Liver (tissue), 9 donors: ENCODE measurements around the gene LGALS7. TPM values are rescaled to one million over a fixed set of nuclear protein-coding genes. Genes with fewer than 3 reads are reported as not detected.

Experiments used
- DNase-seq: peaks from one replicate; pipeline ENCODE4 v3.0.0-alpha.2; 2017; ENCODE audit warnings: low spot score
- H3K27ac ChIP-seq, 2 donors: one replicate each; pipeline ENCODE4 v1.7.0; 2013; ENCODE audit warnings: inconsistent platforms in 2 of 2, low read length in 2 of 2, control low read depth in 1 of 2, low read depth in 1 of 2, mild to moderate bottlenecking in 1 of 2
- H3K27me3 ChIP-seq, 4 donors: one replicate each; pipeline versions ENCODE4 v1.6.1 to v1.7.0; 2013; ENCODE audit warnings: low read length in 3 of 4, inconsistent platforms in 1 of 4, mild to moderate bottlenecking in 1 of 4, moderate library complexity in 1 of 4; ENCODE audit not compliant: control insufficient read depth in 4 of 4, insufficient read depth in 4 of 4
- H3K36me3 ChIP-seq, 4 donors: one replicate each; pipeline versions ENCODE4 v1.6.1 to v1.7.0; 2013; ENCODE audit warnings: low read length in 3 of 4, mild to moderate bottlenecking in 3 of 4, low read depth in 1 of 4, moderate library complexity in 1 of 4; ENCODE audit not compliant: control insufficient read depth in 4 of 4, insufficient read depth in 3 of 4
- H3K4me1 ChIP-seq, 4 donors: one replicate each; pipeline versions ENCODE4 v1.6.1 to v1.7.0; 2013; ENCODE audit warnings: low read length in 3 of 4, mild to moderate bottlenecking in 3 of 4, moderate library complexity in 1 of 4; ENCODE audit not compliant: control insufficient read depth in 4 of 4, insufficient read depth in 4 of 4
- H3K4me3 ChIP-seq, 3 donors: one replicate each; pipeline versions ENCODE4 v1.6.1 to v1.7.0; 2013; ENCODE audit warnings: low read length in 3 of 3, control low read depth in 1 of 3, low read depth in 1 of 3, mild to moderate bottlenecking in 1 of 3
- H3K9ac ChIP-seq, 2 donors: one replicate each; pipeline ENCODE4 v1.7.0; 2013; ENCODE audit warnings: low read length in 2 of 2, mild to moderate bottlenecking in 2 of 2, moderate library complexity in 2 of 2, control low read depth in 1 of 2, low read depth in 1 of 2
- H3K9me3 ChIP-seq, 4 donors: one replicate each; pipeline versions ENCODE4 v1.6.1 to v1.7.0; 2013; ENCODE audit warnings: low read length in 3 of 4; ENCODE audit not compliant: control insufficient read depth in 4 of 4
- ATF3 ChIP-seq: IDR thresholded peaks from 2 replicates; pipeline ENCODE4 v1.6.1; 2016; ENCODE audit warnings: antibody characterized with exemption
- EGR1 ChIP-seq, 2 donors: IDR thresholded peaks; 2 replicates each; pipeline ENCODE4 v1.6.1; 2016 to 2018; ENCODE audit warnings: antibody characterized with exemption in 2 of 2, low read depth in 2 of 2
- FOXA1 ChIP-seq: IDR thresholded peaks from 2 replicates; pipeline ENCODE4 v1.6.1; 2016; ENCODE audit warnings: antibody characterized with exemption
- GABPA ChIP-seq, 2 donors: IDR thresholded peaks in 1 of 2; conservative IDR thresholded peaks in 1 of 2; 2 replicates each; pipeline ENCODE4 v1.6.1; 2016; ENCODE audit warnings: antibody characterized with exemption in 2 of 2, mild to moderate bottlenecking in 1 of 2, moderate library complexity in 1 of 2
- HNF4A ChIP-seq, 2 donors: conservative IDR thresholded peaks; 2 replicates each; pipeline ENCODE4 v1.6.1; 2016; ENCODE audit warnings: antibody characterized with exemption in 2 of 2, mild to moderate bottlenecking in 2 of 2
- HNF4G ChIP-seq: IDR thresholded peaks from 2 replicates; pipeline ENCODE4 v1.6.1; 2016; ENCODE audit warnings: antibody characterized with exemption
- JUND ChIP-seq, 2 donors: IDR thresholded peaks; 2 replicates each; pipeline ENCODE4 v1.6.1; 2016; ENCODE audit warnings: antibody characterized with exemption in 2 of 2
- RAD21 ChIP-seq, 2 donors: IDR thresholded peaks; 2 replicates each; pipeline ENCODE4 v1.6.1; 2016; ENCODE audit warnings: antibody characterized with exemption in 2 of 2, mild to moderate bottlenecking in 2 of 2
- RXRA ChIP-seq, 2 donors: IDR thresholded peaks; 2 replicates each; pipeline ENCODE4 v1.6.1; 2017 to 2018; ENCODE audit warnings: antibody characterized with exemption in 2 of 2, mild to moderate bottlenecking in 1 of 2
- SP1 ChIP-seq: IDR thresholded peaks from 2 replicates; pipeline ENCODE4 v1.6.1; 2018; ENCODE audit warnings: antibody characterized with exemption, mild to moderate bottlenecking
- TAF1 ChIP-seq: conservative IDR thresholded peaks from 2 replicates; pipeline ENCODE4 v1.6.1; 2016; ENCODE audit warnings: antibody characterized with exemption, mild to moderate bottlenecking
- YY1 ChIP-seq: IDR thresholded peaks from 2 replicates; pipeline ENCODE4 v1.6.1; 2016; ENCODE audit warnings: antibody characterized with exemption, mild to moderate bottlenecking
- ZBTB33 ChIP-seq: IDR thresholded peaks from 2 replicates; pipeline ENCODE4 v1.6.1; 2016; ENCODE audit warnings: antibody characterized with exemption
- WGBS: extraction: QIAGEN DNeasy Blood & Tissue Kit; methylation state at CpG from one replicate; pipeline ENCODE4 v1.1.7; 2013; 5-methylcytosine and 5-hydroxymethylcytosine counted together
- polyA plus RNA-seq, 2 donors: library from polyadenylated mRNA; stranded (reverse) in 1 of 2; unstranded in 1 of 2; fragments of 200-250 nt in 1 of 2; fragments of >200 nt in 1 of 2; fragmentation: Nextera tagmentation in 1 of 2; extraction: Ambion mirVana in 1 of 2; gene quantifications; one replicate each; pipeline versions ENCODE4 v1.2.1 to v1.2.3, GENCODE V29; 2013 to 2015
- total RNA-seq, 2 donors: library from RNA; depleted of rRNA; stranded (reverse); fragments of >200 nt; gene quantifications; one replicate each; pipeline ENCODE4 v1.2.3, GENCODE V29; 2014
- TF ChIP-seq, protein P1 (sequence below): fragments of 150-350 bp; IDR thresholded peaks from 2 replicates; pipeline ENCODE4 v1.5.1; 2017; ENCODE audit warnings: improper control_type of control experiment, low read depth, low read length; ENCODE audit not compliant: missing input control
- TF ChIP-seq, protein P2 (sequence below): IDR thresholded peaks from 2 replicates; pipeline ENCODE4 v1.6.1; 2016; ENCODE audit warnings: antibody characterized with exemption, mild to moderate bottlenecking
- TF ChIP-seq, protein P3 (sequence below): IDR thresholded peaks from 2 replicates; pipeline ENCODE4 v1.6.1; 2016; ENCODE audit warnings: antibody characterized with exemption
- donor health status: healthy.
- donor health status: healthy.
- donor health status: healthy.
- donor health status: healthy.
- donor health status: healthy.

LGALS7 gene
- total and polyA plus RNA-seq, 4 donors, result not detected

GRCh38 chr19:38725469-38726283 lies 47.6 kb downstream of the LGALS7 start (continued):
- no peak for TF ChIP-seq ZBTB33

DNA sequence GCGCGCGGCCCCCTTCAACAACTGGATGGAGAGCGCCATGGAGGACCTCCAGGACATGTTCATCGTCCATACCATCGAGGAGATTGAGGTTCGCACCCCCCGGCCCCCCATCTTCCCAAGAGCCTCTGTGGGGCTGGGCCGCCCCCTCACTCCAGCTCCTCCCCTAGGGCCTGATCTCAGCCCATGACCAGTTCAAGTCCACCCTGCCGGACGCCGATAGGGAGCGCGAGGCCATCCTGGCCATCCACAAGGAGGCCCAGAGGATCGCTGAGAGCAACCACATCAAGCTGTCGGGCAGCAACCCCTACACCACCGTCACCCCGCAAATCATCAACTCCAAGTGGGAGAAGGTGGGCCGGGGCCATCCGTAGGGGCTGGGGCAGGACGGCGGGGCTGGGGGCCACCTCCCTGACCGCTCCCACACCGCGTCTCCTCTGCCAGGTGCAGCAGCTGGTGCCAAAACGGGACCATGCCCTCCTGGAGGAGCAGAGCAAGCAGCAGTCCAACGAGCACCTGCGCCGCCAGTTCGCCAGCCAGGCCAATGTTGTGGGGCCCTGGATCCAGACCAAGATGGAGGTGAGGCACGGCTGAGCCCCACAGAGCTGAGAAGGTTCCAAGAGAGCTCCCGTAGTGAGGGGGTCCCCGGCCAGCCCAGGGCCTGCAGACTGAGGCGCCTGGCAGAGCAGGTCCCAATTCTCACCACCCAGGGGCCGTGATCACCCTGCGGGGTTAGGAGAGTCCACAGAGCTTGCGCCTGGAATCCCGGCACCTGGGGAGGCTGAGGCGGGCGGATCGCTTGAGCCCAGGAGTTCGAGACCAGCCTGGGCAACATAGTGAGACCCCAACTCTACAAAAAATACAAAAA lies 49.1 kb downstream of the LGALS7 start:
- H3K27me3 ChIP-seq, result no peaks in the 10 kb centered on the region
- no peak overlapping the region for H3K27ac ChIP-seq
- no peaks in the 10 kb centered on the region for H3K9me3 ChIP-seq
- TF ChIP-seq JUND (IDR thresholded peaks at IDR 0.05), result no peak
- TF ChIP-seq, protein P1, sequence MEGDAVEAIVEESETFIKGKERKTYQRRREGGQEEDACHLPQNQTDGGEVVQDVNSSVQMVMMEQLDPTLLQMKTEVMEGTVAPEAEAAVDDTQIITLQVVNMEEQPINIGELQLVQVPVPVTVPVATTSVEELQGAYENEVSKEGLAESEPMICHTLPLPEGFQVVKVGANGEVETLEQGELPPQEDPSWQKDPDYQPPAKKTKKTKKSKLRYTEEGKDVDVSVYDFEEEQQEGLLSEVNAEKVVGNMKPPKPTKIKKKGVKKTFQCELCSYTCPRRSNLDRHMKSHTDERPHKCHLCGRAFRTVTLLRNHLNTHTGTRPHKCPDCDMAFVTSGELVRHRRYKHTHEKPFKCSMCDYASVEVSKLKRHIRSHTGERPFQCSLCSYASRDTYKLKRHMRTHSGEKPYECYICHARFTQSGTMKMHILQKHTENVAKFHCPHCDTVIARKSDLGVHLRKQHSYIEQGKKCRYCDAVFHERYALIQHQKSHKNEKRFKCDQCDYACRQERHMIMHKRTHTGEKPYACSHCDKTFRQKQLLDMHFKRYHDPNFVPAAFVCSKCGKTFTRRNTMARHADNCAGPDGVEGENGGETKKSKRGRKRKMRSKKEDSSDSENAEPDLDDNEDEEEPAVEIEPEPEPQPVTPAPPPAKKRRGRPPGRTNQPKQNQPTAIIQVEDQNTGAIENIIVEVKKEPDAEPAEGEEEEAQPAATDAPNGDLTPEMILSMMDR, result no peak
- TF ChIP-seq ATF3, result no peak
- no peak for TF ChIP-seq GABPA (IDR thresholded peaks at IDR 0.05 in 1 of 2, conservative IDR thresholded peaks at IDR 0.05 in 1 of 2)
- no peak for TF ChIP-seq TAF1
- no peak for TF ChIP-seq EGR1 (IDR thresholded peaks at IDR 0.05; ENCODE audit: low read depth in 2 of 2)
- no peak for TF ChIP-seq HNF4A (conservative IDR thresholded peaks at IDR 0.05)
- TF ChIP-seq, protein P2, sequence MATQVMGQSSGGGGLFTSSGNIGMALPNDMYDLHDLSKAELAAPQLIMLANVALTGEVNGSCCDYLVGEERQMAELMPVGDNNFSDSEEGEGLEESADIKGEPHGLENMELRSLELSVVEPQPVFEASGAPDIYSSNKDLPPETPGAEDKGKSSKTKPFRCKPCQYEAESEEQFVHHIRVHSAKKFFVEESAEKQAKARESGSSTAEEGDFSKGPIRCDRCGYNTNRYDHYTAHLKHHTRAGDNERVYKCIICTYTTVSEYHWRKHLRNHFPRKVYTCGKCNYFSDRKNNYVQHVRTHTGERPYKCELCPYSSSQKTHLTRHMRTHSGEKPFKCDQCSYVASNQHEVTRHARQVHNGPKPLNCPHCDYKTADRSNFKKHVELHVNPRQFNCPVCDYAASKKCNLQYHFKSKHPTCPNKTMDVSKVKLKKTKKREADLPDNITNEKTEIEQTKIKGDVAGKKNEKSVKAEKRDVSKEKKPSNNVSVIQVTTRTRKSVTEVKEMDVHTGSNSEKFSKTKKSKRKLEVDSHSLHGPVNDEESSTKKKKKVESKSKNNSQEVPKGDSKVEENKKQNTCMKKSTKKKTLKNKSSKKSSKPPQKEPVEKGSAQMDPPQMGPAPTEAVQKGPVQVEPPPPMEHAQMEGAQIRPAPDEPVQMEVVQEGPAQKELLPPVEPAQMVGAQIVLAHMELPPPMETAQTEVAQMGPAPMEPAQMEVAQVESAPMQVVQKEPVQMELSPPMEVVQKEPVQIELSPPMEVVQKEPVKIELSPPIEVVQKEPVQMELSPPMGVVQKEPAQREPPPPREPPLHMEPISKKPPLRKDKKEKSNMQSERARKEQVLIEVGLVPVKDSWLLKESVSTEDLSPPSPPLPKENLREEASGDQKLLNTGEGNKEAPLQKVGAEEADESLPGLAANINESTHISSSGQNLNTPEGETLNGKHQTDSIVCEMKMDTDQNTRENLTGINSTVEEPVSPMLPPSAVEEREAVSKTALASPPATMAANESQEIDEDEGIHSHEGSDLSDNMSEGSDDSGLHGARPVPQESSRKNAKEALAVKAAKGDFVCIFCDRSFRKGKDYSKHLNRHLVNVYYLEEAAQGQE, result no peak
- no peak for TF ChIP-seq YY1
- no peak for TF ChIP-seq HNF4G
- TF ChIP-seq SP1, result no peak
- TF ChIP-seq ZBTB33, result no peak
- TF ChIP-seq RXRA (IDR thresholded peaks at IDR 0.05), result no peak
- no peak for TF ChIP-seq FOXA1
- TF ChIP-seq, protein P3, sequence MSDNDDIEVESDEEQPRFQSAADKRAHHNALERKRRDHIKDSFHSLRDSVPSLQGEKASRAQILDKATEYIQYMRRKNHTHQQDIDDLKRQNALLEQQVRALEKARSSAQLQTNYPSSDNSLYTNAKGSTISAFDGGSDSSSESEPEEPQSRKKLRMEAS, result no peak
- TF ChIP-seq RAD21 (IDR thresholded peaks at IDR 0.05), result no peak
- peaks cover 1 to 26% (median 8%) of the 10 kb centered on the region in 4 donors for H3K4me1 ChIP-seq
- peaks cover 21 to 77% (median 38%) of the 10 kb centered on the region in 4 donors for H3K36me3 ChIP-seq
- WGBS, result 94% methylated on average over 42 of the region's 42 CpGs
- H3K9ac ChIP-seq, result no peak overlapping the region
- H3K4me3 ChIP-seq, result no peak overlapping the region
- no peak for DNase-seq
